Measurements from ENCODE around the gene TTLL11.

DNA sequence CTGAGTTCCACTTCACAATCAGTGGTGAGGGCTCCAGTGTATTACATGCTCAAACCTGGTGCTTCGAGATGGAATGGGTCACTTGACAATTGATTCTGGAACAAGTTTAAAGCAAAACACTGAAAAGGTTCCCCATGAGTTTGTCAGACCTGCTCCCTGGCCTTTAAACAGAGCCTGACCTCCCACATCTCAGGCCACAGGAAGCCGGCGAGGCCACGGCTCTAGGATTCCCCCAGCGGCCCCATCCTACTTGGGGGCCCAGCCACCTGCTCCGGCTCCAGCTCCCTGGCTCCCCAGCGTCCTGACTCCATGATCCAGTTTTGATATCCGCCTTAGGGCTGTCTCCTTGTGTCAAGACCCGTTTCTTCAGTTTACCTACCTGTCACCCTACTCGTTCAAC is 62.0 kb downstream of the TTLL11 start:
- TF ChIP-seq, protein P1, sequence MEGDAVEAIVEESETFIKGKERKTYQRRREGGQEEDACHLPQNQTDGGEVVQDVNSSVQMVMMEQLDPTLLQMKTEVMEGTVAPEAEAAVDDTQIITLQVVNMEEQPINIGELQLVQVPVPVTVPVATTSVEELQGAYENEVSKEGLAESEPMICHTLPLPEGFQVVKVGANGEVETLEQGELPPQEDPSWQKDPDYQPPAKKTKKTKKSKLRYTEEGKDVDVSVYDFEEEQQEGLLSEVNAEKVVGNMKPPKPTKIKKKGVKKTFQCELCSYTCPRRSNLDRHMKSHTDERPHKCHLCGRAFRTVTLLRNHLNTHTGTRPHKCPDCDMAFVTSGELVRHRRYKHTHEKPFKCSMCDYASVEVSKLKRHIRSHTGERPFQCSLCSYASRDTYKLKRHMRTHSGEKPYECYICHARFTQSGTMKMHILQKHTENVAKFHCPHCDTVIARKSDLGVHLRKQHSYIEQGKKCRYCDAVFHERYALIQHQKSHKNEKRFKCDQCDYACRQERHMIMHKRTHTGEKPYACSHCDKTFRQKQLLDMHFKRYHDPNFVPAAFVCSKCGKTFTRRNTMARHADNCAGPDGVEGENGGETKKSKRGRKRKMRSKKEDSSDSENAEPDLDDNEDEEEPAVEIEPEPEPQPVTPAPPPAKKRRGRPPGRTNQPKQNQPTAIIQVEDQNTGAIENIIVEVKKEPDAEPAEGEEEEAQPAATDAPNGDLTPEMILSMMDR (conservative IDR thresholded peaks at IDR 0.05), result no peak
- no peak for TF ChIP-seq ZFX (IDR thresholded peaks at IDR 0.05)

Measured in C4-2B (cell line).